ENCODE measurements around the gene F10.
"Not testable (repeated sequence)": the region's sequence is repeated elsewhere in the genome, so short reads cannot be mapped to it uniquely, and the experiment has no call there.

- TF ChIP-seq, protein P1, sequence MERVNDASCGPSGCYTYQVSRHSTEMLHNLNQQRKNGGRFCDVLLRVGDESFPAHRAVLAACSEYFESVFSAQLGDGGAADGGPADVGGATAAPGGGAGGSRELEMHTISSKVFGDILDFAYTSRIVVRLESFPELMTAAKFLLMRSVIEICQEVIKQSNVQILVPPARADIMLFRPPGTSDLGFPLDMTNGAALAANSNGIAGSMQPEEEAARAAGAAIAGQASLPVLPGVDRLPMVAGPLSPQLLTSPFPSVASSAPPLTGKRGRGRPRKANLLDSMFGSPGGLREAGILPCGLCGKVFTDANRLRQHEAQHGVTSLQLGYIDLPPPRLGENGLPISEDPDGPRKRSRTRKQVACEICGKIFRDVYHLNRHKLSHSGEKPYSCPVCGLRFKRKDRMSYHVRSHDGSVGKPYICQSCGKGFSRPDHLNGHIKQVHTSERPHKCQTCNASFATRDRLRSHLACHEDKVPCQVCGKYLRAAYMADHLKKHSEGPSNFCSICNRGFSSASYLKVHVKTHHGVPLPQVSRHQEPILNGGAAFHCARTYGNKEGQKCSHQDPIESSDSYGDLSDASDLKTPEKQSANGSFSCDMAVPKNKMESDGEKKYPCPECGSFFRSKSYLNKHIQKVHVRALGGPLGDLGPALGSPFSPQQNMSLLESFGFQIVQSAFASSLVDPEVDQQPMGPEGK (CRISPR knock-in tag; IDR thresholded peaks at IDR 0.05; ENCODE audit: borderline replicate concordance) = not testable (repeated sequence)
- TF ChIP-seq RARB, OSR1 (CRISPR knock-in tag; IDR thresholded peaks at IDR 0.05): not testable (repeated sequence)
These were observed 10.8 kb upstream of the F10 start for GRCh38 chr13:113111821-113112220.

Data from SK-N-SH treated with all-trans-retinoic acid at 6 μM for 48 hours (cell line).